ENCODE measurements around the gene EDC3. TPM values are rescaled to one million over a fixed set of nuclear protein-coding genes. Genes with fewer than 3 reads are reported as not detected.
"Not testable (repeated sequence)": the region's sequence is repeated elsewhere in the genome, so short reads cannot be mapped to it uniquely, and the experiment has no call there.

EDC3 gene
- total RNA-seq, 1 donor from 2014 or later, result 42.9 TPM

DNA sequence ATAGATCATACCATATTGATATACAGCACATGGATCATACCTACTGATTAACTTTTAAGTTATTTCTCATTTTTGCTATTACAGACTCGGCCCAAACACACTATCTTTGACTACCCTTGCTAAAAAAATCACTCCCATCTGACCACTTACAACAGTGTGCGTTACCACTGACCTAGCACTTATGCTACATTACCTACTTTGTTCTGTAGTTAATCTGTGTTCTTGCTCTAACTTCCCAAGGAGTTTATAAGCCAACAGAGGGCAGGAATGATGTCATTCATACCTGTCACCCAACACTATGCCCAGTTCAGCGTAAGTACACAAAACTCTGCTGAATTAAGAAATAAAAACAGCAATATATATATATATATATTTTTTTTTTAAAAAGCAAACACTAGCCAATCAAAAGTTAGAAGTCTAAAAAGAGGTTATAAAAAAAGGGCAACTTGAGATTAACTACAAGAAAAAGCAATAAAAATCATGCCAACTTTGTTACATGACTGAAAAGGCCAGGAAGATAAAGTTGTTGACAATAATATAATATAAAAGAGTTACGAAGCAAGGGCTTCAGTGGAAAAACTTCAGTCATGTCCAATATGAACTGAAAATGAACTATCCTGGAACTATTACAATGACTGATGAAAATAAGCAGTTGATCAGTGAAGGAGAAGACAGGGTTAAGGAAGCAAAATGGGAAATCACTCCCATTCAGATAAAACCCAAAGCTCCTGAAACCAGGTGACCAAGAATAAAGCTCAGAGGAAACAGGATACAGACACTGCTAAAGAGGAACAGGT, 33.6 kb downstream of the EDC3 start:
- Mint-ChIP-seq H3K36me3 (ENCODE audit: unreplicated experiment) (peaks cover 2% of the 10 kb centered on the region), H3K4me1 (ENCODE audit: unreplicated experiment) (peaks cover 11% of the 10 kb centered on the region), H3K27me3 (ENCODE audit: unreplicated experiment) (no peaks in the 10 kb centered on the region), H3K4me3 (ENCODE audit: unreplicated experiment) (no peak overlapping the region), H3K9me3 (ENCODE audit: unreplicated experiment) (no peaks in the 10 kb centered on the region), H3K27ac (ENCODE audit: unreplicated experiment) (no peak overlapping the region)
- TF ChIP-seq, protein P1, sequence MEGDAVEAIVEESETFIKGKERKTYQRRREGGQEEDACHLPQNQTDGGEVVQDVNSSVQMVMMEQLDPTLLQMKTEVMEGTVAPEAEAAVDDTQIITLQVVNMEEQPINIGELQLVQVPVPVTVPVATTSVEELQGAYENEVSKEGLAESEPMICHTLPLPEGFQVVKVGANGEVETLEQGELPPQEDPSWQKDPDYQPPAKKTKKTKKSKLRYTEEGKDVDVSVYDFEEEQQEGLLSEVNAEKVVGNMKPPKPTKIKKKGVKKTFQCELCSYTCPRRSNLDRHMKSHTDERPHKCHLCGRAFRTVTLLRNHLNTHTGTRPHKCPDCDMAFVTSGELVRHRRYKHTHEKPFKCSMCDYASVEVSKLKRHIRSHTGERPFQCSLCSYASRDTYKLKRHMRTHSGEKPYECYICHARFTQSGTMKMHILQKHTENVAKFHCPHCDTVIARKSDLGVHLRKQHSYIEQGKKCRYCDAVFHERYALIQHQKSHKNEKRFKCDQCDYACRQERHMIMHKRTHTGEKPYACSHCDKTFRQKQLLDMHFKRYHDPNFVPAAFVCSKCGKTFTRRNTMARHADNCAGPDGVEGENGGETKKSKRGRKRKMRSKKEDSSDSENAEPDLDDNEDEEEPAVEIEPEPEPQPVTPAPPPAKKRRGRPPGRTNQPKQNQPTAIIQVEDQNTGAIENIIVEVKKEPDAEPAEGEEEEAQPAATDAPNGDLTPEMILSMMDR (IDR thresholded peaks at IDR 0.05), result no peak
- DNase-seq (ENCODE audit: extremely low spot score, unreplicated experiment), result no peak

DNA sequence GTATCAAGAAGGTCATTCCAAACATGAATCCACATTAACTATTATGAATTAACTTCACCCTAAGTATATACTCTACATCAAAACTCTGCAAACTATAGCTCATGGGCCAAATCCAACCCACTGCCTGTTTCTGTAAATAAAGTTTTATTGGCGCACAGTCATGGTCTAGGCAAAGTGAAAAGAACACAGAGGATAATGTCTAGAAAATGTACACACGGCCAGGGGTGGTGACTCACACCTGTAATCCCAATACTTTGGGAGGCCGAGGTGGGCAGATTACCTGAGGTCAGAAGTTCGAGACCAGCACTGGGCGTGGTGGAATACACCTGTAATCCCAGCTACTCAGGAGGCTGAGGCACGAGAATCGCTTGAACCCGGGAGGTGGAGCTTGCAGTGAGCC, 34.5 kb downstream of the EDC3 start:
- H3K27ac Mint-ChIP-seq (ENCODE audit: unreplicated experiment), result not testable (repeated sequence)

DNA sequence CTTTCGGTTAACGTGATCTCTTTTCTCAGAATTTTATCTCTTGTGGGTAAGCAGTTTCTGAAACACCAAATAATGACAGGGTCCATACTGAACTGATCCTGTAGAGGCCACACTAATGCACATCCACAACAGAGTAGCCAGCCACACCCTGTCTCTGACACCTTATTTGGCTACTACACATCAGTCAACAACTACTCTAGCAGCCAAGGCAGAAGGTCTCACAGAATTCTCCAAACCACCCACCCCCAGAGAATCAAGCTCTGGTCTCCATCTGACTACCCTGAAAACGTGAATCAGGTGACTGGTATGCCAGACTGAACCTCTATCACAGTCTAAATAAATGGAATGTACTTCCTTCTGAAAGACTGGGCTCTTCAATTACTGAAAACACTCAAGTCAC, 38.0 kb downstream of the EDC3 start:
- H3K9me3 Mint-ChIP-seq (ENCODE audit: unreplicated experiment), result no peaks in the 10 kb centered on the region
- H3K4me1 Mint-ChIP-seq (ENCODE audit: unreplicated experiment), result peaks cover 24% of the 10 kb centered on the region
- H3K36me3 Mint-ChIP-seq (ENCODE audit: unreplicated experiment), result peaks cover 12% of the 10 kb centered on the region
- TF ChIP-seq, protein P1 (IDR thresholded peaks at IDR 0.05), result no peak
- H3K4me3 Mint-ChIP-seq (ENCODE audit: unreplicated experiment), result no peak overlapping the region
- no peak for DNase-seq (ENCODE audit: extremely low spot score, unreplicated experiment)
- no peak overlapping the region for H3K27ac Mint-ChIP-seq (ENCODE audit: unreplicated experiment)
- no peaks in the 10 kb centered on the region for H3K27me3 Mint-ChIP-seq (ENCODE audit: unreplicated experiment)

More for the DNA sequence above, 34.5 kb downstream of the EDC3 start:
- not testable (repeated sequence) for H3K9me3 Mint-ChIP-seq (ENCODE audit: unreplicated experiment); H3K4me3 Mint-ChIP-seq (ENCODE audit: unreplicated experiment); DNase-seq (ENCODE audit: extremely low spot score, unreplicated experiment); H3K27me3 Mint-ChIP-seq (ENCODE audit: unreplicated experiment); H3K36me3 Mint-ChIP-seq (ENCODE audit: unreplicated experiment)
- peaks cover 11% of the 10 kb centered on the region for H3K4me1 Mint-ChIP-seq (ENCODE audit: unreplicated experiment)

DNA sequence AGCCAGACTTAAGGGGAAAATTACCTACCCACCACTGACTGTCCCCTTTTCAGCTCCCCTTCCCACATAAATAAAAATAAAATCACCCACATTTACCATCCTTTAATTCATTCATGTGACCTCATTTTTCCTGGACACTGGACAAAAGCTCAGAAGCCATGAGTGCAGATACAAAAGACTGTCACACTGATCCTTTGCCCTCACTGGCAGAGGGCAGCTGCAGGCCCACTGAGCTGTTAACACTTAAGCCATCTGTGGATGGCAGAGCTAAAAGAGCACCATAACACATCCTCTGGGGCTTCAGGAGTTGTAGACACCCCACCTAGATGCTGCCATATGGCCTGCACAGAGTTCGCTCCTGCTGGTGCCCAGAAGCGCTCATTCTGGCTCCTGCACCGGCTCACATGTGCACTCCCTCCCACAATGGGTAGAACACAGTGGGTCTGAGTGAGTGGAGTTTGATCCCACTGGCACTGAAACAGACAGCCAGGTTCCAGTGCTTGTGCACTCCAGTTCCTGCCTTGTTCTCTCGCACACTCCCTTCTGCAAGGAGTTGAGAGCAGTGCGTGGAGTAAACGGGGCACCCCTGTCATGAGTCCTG, 38.8 kb downstream of the EDC3 start:
- no peak for DNase-seq (ENCODE audit: extremely low spot score, unreplicated experiment)
- H3K4me1 Mint-ChIP-seq (ENCODE audit: unreplicated experiment), result peaks cover 24% of the 10 kb centered on the region
- no peak overlapping the region for H3K27ac Mint-ChIP-seq (ENCODE audit: unreplicated experiment)
- H3K36me3 Mint-ChIP-seq (ENCODE audit: unreplicated experiment), result peaks cover 12% of the 10 kb centered on the region
- H3K27me3 Mint-ChIP-seq (ENCODE audit: unreplicated experiment), result no peaks in the 10 kb centered on the region
- no peaks in the 10 kb centered on the region for H3K9me3 Mint-ChIP-seq (ENCODE audit: unreplicated experiment)
- H3K4me3 Mint-ChIP-seq (ENCODE audit: unreplicated experiment), result no peak overlapping the region
- TF ChIP-seq, protein P1 (IDR thresholded peaks at IDR 0.05), result no peak

DNA sequence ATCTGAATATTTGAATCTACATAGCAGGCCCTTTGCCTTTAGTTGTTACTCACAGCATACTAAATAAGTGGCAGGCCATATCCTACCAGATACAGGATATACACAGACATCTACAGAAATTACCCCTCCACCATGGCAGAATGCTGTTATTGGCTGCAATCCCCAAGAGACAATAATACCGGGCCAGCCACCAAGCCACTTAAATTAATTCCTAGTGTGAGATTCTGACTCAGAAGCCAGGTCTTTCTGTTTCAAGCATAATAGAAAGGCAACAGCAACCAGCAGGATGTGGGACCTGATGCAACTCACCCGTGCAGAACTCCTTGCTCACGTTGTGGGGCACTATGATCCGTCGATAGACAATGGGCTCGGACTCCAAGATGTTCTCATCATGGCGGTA, 40.4 kb downstream of the EDC3 start:
- DNase-seq (ENCODE audit: extremely low spot score, unreplicated experiment), result no peak
- no peaks in the 10 kb centered on the region for H3K9me3 Mint-ChIP-seq (ENCODE audit: unreplicated experiment)
- H3K27me3 Mint-ChIP-seq (ENCODE audit: unreplicated experiment), result no peaks in the 10 kb centered on the region
- no peak overlapping the region for H3K27ac Mint-ChIP-seq (ENCODE audit: unreplicated experiment)
- no peak overlapping the region for H3K4me3 Mint-ChIP-seq (ENCODE audit: unreplicated experiment)
- H3K36me3 Mint-ChIP-seq (ENCODE audit: unreplicated experiment), result peaks cover 10% of the 10 kb centered on the region
- TF ChIP-seq, protein P1 (IDR thresholded peaks at IDR 0.05), result no peak
- peaks cover 24% of the 10 kb centered on the region for H3K4me1 Mint-ChIP-seq (ENCODE audit: unreplicated experiment)
